GM12865 (cell line): ENCODE results near the gene MRPS27.

Experiments
- DNase-seq: peaks from one replicate; pipeline ENCODE4 v3.0.0; 2010; ENCODE audit warnings: low read depth
- H3K4me3 ChIP-seq: 2 replicates; pipeline ENCODE4 v1.5.1; 2011; ENCODE audit warnings: mild to moderate bottlenecking, low read depth, low read length, control low read depth
- TF ChIP-seq, protein P1 (sequence below): IDR thresholded peaks from 2 replicates; pipeline ENCODE4 v1.5.1; 2011; ENCODE audit warnings: low read length, control low read depth, low read depth, inconsistent platforms; ENCODE audit not compliant: insufficient read depth; ENCODE audit errors: missing control alignments

MRPS27 gene

DNA sequence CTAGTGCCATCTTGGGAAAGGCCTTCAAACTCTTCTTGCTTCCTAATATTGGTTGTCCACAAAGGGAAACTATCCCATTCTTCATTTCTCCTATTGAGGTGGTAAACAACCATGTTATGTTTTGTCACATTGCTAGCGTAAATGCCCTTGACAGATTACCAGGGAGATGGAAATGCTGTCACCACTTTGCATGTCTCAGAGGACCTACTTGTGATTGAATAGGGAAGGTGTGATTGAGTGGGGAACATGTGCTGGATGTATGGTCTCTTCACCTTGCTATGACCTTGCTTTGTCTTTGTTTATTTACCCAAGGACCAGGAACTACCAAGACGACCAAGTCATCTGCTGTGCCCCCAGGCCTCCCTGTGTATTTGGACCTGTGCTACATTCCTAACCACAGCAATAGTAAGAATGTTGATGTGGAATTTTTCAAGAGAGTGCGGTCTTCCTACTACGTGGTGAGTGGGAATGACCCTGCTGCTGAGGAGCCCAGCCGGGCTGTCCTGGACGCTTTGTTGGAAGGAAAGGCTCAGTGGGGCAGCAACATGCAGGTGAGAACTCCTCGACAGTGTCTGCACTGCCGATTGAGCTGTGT, 116.7 kb downstream of the MRPS27 start:
- H3K4me3 ChIP-seq = no peak overlapping the region
- DNase-seq = no peak
- TF ChIP-seq, protein P1, sequence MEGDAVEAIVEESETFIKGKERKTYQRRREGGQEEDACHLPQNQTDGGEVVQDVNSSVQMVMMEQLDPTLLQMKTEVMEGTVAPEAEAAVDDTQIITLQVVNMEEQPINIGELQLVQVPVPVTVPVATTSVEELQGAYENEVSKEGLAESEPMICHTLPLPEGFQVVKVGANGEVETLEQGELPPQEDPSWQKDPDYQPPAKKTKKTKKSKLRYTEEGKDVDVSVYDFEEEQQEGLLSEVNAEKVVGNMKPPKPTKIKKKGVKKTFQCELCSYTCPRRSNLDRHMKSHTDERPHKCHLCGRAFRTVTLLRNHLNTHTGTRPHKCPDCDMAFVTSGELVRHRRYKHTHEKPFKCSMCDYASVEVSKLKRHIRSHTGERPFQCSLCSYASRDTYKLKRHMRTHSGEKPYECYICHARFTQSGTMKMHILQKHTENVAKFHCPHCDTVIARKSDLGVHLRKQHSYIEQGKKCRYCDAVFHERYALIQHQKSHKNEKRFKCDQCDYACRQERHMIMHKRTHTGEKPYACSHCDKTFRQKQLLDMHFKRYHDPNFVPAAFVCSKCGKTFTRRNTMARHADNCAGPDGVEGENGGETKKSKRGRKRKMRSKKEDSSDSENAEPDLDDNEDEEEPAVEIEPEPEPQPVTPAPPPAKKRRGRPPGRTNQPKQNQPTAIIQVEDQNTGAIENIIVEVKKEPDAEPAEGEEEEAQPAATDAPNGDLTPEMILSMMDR = no peak

DNA sequence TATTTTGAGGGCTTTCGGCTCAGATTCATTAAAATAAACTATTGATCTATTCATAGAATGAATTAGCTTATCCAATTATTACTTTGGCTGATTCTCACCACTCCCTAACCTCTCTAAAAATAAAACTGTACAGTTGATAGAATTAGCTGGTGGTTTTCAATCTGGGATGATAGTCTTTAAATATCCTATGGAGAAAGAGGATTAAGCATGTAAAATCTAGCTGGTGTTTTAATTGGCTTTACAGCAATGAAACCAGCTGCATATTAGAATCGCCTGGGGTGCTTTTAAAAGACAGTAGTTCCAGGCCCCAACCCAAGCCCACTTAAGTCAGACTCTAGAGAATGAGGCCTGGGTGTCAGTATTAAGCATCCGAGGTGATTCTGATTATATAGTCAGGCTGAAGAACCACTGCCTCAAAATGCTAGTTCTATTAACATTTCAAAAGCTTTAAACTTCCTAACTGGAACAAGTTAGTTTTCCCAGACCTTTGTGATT, 117.7 kb downstream of the MRPS27 start:
- DNase-seq = no peak
- TF ChIP-seq, protein P1 = no peak
- H3K4me3 ChIP-seq = no peak overlapping the region

DNA sequence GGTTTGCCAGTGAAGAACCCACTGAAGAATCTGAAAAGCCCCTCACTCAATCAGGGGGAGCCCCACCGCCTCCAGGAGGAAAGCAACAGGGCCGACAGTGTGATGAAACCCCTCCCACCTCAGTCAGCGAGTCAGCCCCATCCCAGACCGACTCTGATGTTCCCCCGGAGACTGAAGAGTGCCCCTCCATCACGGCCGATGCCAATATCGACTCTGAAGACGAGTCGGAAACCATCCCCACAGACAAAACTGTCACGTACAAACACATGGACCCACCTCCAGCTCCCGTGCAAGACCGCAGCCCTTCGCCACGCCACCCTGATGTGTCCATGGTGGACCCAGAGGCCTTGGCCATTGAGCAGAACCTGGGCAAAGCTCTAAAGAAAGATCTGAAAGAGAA, 120.4 kb downstream of the MRPS27 start:
- TF ChIP-seq, protein P1 = no peak
- DNase-seq = no peak
- H3K4me3 ChIP-seq = no peak overlapping the region

DNA sequence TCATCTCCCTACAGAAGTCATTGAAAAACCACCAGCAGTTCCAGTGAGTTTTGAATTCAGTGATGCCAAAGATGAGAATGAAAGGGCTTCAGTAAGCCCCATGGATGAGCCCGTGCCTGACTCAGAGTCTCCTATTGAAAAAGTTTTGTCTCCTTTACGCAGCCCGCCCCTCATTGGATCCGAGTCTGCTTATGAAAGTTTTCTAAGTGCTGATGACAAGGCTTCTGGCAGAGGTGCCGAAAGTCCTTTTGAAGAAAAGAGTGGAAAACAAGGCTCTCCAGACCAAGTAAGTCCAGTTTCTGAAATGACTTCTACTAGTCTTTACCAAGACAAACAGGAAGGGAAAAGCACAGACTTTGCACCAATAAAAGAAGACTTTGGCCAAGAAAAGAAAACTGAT, 122.6 kb downstream of the MRPS27 start:
- no peak overlapping the region for H3K4me3 ChIP-seq
- TF ChIP-seq, protein P1 = no peak
- no peak for DNase-seq

DNA sequence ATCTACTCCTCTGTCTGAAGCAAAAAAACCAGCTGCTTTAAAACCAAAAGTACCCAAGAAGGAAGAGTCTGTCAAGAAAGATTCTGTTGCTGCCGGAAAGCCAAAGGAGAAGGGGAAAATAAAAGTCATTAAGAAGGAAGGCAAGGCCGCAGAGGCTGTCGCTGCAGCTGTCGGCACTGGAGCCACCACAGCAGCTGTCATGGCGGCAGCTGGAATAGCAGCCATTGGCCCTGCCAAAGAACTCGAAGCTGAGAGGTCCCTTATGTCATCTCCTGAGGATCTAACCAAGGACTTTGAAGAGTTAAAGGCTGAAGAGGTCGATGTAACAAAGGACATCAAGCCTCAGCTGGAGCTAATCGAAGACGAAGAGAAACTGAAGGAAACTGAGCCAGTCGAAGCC, 124.5 kb downstream of the MRPS27 start:
- no peak for DNase-seq
- H3K4me3 ChIP-seq = no peak overlapping the region
- TF ChIP-seq, protein P1 = no peak

DNA sequence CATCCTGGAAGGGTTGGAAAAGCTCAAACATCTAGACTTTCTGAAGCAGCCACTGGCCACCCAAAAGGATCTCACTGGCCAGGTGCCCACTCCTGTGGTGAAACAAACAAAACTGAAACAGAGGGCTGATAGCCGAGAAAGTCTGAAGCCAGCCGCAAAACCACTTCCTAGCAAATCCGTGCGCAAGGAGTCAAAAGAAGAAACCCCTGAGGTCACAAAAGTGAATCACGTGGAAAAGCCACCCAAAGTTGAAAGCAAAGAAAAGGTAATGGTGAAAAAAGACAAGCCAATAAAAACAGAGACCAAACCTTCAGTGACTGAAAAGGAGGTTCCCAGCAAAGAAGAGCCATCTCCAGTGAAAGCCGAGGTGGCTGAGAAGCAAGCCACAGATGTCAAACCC, 125.2 kb downstream of the MRPS27 start:
- H3K4me3 ChIP-seq = no peak overlapping the region
- peak; percentile 92 for DNase-seq
- TF ChIP-seq, protein P1 = no peak

DNA sequence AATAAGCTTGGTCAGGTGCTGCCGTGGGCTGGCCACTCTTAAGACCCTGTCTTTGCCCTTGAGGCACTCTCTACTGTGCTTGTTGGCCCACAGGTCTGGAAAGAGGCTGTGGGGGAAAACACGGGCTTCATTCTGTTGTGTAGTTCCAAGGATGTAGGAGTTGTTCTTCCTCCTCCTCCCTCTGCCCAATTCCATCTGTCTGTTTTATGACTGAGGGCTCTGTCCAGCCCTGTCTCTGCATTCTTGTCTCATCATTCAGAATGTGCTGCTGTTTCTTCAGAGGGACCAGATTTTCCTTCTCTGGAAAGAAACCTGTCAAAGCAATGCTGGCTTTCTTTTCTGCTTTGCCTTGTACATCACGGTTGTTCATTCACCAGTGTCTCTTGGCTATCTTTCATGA, 128.6 kb downstream of the MRPS27 start:
- TF ChIP-seq, protein P1 = no peak
- no peak overlapping the region for H3K4me3 ChIP-seq
- no peak for DNase-seq
